Stomach (tissue), 4 donors: Measurements from ENCODE around the gene JPH2.

Experiments used
- EP300 ChIP-seq: sonication (generic); formaldehyde crosslinking; IDR thresholded peaks from one replicate; pipeline ENCODE4 v1.6.1; 2017; ENCODE audit warnings: antibody characterized with exemption
- POLR2A ChIP-seq, 4 donors: fragments of 450-650 bp; IDR thresholded peaks; one replicate each; pipeline ENCODE4 v1.6.1; 2016; ENCODE audit warnings: antibody characterized with exemption in 4 of 4, control low read depth in 2 of 4, mild to moderate bottlenecking in 1 of 4, moderate library complexity in 1 of 4
- POLR2AphosphoS5 ChIP-seq, 3 donors: sonication (generic); formaldehyde crosslinking; IDR thresholded peaks; one replicate each; pipeline ENCODE4 v1.6.1; 2016; ENCODE audit warnings: antibody characterized with exemption in 3 of 3
- TF ChIP-seq, protein P1 (sequence below), 7 experiments: fragments of 450-650 bp in 4 of 7; fragments of 200-600 bp in 3 of 7; sonication (generic) in 3 of 7; IDR thresholded peaks; one replicate each; pipeline ENCODE4 v1.5.1; 2016 to 2019; ENCODE audit warnings: antibody characterized with exemption in 7 of 7, control low read depth in 2 of 7, mild to moderate bottlenecking in 1 of 7

DNA sequence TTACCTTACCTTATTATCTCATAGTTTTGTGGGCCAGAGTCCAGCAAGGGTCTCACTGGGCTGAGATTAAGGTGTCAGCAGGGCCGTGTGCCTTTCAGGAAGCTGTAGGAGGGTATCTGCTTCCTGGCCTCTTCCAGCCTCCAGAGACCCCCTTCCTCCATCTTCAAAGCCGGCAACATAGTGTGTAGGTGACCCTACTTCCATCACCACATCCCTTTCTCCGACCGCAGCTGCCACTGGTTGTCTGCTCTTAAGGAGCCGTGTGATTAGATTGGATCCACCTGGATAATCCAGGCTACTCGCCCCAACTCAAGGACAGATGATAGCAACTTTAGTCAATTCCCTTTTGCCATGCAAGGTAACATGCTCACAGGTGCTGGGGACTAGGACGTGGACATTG is 91.2 kb downstream of the JPH2 start:
- TF ChIP-seq EP300 (no peak), POLR2AphosphoS5 (IDR thresholded peaks at IDR 0.05) (no peak), POLR2A (IDR thresholded peaks at IDR 0.05) (no peak)
- TF ChIP-seq, protein P1, sequence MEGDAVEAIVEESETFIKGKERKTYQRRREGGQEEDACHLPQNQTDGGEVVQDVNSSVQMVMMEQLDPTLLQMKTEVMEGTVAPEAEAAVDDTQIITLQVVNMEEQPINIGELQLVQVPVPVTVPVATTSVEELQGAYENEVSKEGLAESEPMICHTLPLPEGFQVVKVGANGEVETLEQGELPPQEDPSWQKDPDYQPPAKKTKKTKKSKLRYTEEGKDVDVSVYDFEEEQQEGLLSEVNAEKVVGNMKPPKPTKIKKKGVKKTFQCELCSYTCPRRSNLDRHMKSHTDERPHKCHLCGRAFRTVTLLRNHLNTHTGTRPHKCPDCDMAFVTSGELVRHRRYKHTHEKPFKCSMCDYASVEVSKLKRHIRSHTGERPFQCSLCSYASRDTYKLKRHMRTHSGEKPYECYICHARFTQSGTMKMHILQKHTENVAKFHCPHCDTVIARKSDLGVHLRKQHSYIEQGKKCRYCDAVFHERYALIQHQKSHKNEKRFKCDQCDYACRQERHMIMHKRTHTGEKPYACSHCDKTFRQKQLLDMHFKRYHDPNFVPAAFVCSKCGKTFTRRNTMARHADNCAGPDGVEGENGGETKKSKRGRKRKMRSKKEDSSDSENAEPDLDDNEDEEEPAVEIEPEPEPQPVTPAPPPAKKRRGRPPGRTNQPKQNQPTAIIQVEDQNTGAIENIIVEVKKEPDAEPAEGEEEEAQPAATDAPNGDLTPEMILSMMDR (IDR thresholded peaks at IDR 0.05) = no peak
